GM23338 (cell line): Measurements from ENCODE around the gene ANTXR1.

Experiments
- CREB1 ChIP-seq: fragments of 250-450 bp; sonication (Bioruptor Pico); IDR thresholded peaks from 2 replicates; pipeline ENCODE4 v1.5.0; 2020; ENCODE audit warnings: low read depth, mild to moderate bottlenecking, moderate library complexity
- EZH2 ChIP-seq: fragments of 200-600 bp; sonication (generic); IDR thresholded peaks from one replicate; pipeline ENCODE4 v1.8.0; 2017; ENCODE audit warnings: antibody characterized with exemption, mild to moderate bottlenecking, low read depth; ENCODE audit not compliant: unreplicated experiment
- EZH2phosphoT487 ChIP-seq: fragments of 200-600 bp; sonication (generic); IDR thresholded peaks from one replicate; pipeline ENCODE4 v1.8.1; 2018; ENCODE audit warnings: antibody characterized with exemption; ENCODE audit not compliant: unreplicated experiment
- JUNB ChIP-seq: IDR thresholded peaks from one replicate; pipeline ENCODE4 v1.6.1; 2016; ENCODE audit warnings: antibody characterized with exemption; ENCODE audit not compliant: unreplicated experiment
- NANOG ChIP-seq: IDR thresholded peaks from 2 replicates; pipeline ENCODE4 v1.6.1; 2016; ENCODE audit warnings: antibody characterized with exemption, borderline replicate concordance
- POLR2AphosphoS5 ChIP-seq: IDR thresholded peaks from 2 replicates; pipeline ENCODE4 v1.6.1; 2016; ENCODE audit warnings: antibody characterized with exemption, low read depth
- STAT1 ChIP-seq: IDR thresholded peaks from one replicate; pipeline ENCODE4 v1.6.1; 2016; ENCODE audit warnings: antibody characterized with exemption; ENCODE audit not compliant: unreplicated experiment
- ZNF331 ChIP-seq: fragments of 250-450 bp; sonication (Bioruptor Pico); IDR thresholded peaks from 2 replicates; pipeline ENCODE4 v1.5.0; 2020; ENCODE audit warnings: low read depth, mild to moderate bottlenecking, moderate library complexity
- TF ChIP-seq, protein P1 (sequence below), 2 experiments: fragments of 200-600 bp in 1 of 2; sonication (generic) in 1 of 2; conservative IDR thresholded peaks; 2 replicates each; pipeline versions ENCODE4 v1.5.1 to v1.6.1; 2016 to 2017; ENCODE audit warnings: antibody characterized with exemption in 2 of 2, low read depth in 2 of 2, mild to moderate bottlenecking in 2 of 2, moderate library complexity in 1 of 2
- TF ChIP-seq, protein P2 (sequence below): IDR thresholded peaks from 2 replicates; pipeline ENCODE4 v1.6.1; 2016; ENCODE audit warnings: antibody characterized with exemption
- TF ChIP-seq, protein P3 (sequence below): IDR thresholded peaks from one replicate; pipeline ENCODE4 v1.6.1; 2018; ENCODE audit warnings: antibody characterized with exemption; ENCODE audit not compliant: unreplicated experiment

DNA sequence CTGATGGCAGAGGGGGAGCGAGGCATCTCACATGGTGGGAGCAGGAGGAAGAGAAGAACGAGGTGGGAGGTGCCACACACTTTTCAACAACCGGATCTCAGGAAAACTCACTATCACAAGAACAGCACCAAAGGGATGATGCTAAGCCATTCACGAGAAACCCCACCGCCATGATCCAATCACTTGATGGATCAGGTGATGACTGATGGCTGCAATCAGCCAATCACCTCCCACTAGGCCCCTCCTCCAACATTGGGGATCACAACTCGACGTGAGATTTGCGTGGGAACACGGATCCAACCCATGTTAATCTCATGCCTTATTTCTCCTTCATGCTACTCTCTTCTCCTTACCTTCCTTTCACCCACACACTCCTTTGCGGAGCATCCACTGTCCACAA lies 143.6 kb downstream of the ANTXR1 start:
- TF ChIP-seq CREB1 (CRISPR knock-in tag) (no peak), POLR2AphosphoS5 (no peak), NANOG (no peak), EZH2 (no peak), EZH2phosphoT487 (no peak), JUNB (no peak), ZNF331 (CRISPR knock-in tag) (no peak), STAT1 (no peak)
- TF ChIP-seq, protein P1, sequence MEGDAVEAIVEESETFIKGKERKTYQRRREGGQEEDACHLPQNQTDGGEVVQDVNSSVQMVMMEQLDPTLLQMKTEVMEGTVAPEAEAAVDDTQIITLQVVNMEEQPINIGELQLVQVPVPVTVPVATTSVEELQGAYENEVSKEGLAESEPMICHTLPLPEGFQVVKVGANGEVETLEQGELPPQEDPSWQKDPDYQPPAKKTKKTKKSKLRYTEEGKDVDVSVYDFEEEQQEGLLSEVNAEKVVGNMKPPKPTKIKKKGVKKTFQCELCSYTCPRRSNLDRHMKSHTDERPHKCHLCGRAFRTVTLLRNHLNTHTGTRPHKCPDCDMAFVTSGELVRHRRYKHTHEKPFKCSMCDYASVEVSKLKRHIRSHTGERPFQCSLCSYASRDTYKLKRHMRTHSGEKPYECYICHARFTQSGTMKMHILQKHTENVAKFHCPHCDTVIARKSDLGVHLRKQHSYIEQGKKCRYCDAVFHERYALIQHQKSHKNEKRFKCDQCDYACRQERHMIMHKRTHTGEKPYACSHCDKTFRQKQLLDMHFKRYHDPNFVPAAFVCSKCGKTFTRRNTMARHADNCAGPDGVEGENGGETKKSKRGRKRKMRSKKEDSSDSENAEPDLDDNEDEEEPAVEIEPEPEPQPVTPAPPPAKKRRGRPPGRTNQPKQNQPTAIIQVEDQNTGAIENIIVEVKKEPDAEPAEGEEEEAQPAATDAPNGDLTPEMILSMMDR (conservative IDR thresholded peaks at IDR 0.05; ENCODE audit: low read depth in 2 of 2), result no peak
- TF ChIP-seq, protein P2, sequence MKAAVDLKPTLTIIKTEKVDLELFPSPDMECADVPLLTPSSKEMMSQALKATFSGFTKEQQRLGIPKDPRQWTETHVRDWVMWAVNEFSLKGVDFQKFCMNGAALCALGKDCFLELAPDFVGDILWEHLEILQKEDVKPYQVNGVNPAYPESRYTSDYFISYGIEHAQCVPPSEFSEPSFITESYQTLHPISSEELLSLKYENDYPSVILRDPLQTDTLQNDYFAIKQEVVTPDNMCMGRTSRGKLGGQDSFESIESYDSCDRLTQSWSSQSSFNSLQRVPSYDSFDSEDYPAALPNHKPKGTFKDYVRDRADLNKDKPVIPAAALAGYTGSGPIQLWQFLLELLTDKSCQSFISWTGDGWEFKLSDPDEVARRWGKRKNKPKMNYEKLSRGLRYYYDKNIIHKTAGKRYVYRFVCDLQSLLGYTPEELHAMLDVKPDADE, result no peak
- TF ChIP-seq, protein P3, sequence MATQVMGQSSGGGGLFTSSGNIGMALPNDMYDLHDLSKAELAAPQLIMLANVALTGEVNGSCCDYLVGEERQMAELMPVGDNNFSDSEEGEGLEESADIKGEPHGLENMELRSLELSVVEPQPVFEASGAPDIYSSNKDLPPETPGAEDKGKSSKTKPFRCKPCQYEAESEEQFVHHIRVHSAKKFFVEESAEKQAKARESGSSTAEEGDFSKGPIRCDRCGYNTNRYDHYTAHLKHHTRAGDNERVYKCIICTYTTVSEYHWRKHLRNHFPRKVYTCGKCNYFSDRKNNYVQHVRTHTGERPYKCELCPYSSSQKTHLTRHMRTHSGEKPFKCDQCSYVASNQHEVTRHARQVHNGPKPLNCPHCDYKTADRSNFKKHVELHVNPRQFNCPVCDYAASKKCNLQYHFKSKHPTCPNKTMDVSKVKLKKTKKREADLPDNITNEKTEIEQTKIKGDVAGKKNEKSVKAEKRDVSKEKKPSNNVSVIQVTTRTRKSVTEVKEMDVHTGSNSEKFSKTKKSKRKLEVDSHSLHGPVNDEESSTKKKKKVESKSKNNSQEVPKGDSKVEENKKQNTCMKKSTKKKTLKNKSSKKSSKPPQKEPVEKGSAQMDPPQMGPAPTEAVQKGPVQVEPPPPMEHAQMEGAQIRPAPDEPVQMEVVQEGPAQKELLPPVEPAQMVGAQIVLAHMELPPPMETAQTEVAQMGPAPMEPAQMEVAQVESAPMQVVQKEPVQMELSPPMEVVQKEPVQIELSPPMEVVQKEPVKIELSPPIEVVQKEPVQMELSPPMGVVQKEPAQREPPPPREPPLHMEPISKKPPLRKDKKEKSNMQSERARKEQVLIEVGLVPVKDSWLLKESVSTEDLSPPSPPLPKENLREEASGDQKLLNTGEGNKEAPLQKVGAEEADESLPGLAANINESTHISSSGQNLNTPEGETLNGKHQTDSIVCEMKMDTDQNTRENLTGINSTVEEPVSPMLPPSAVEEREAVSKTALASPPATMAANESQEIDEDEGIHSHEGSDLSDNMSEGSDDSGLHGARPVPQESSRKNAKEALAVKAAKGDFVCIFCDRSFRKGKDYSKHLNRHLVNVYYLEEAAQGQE, result no peak
